Subcutaneous abdominal adipose tissue (tissue), 5 donors: ENCODE data around the gene CRTAC1.
A peak's percentile ranks its signal among the peaks of the same experiment; 100 is the strongest.
"Not testable (repeated sequence)": the region's sequence is repeated elsewhere in the genome, so short reads cannot be mapped to it uniquely, and the experiment has no call there.

Experiments used
- H3K27ac ChIP-seq: one replicate; pipeline ENCODE4 v1.7.0; 2013; ENCODE audit warnings: low read depth, mild to moderate bottlenecking, inconsistent platforms, low read length, moderate library complexity
- H3K27me3 ChIP-seq, 5 donors: one replicate each; pipeline ENCODE4 v1.7.0; 2013; ENCODE audit warnings: low read length in 5 of 5, inconsistent platforms in 1 of 5; ENCODE audit not compliant: control insufficient read depth in 5 of 5, insufficient read depth in 4 of 5
- H3K36me3 ChIP-seq, 5 donors: one replicate each; pipeline ENCODE4 v1.7.0; 2013; ENCODE audit warnings: low read length in 5 of 5; ENCODE audit not compliant: control insufficient read depth in 5 of 5, insufficient read depth in 5 of 5
- H3K4me1 ChIP-seq, 5 donors: one replicate each; pipeline ENCODE4 v1.7.0; 2013; ENCODE audit warnings: low read length in 5 of 5, mild to moderate bottlenecking in 3 of 5, moderate library complexity in 1 of 5; ENCODE audit not compliant: control insufficient read depth in 5 of 5, insufficient read depth in 5 of 5
- H3K4me3 ChIP-seq, 5 donors: one replicate each; pipeline ENCODE4 v1.7.0; 2013; ENCODE audit warnings: low read length in 5 of 5, low read depth in 1 of 5
- H3K9ac ChIP-seq, 5 donors: one replicate each; pipeline ENCODE4 v1.7.0; 2013; ENCODE audit warnings: low read length in 5 of 5, mild to moderate bottlenecking in 4 of 5, moderate library complexity in 3 of 5
- H3K9me3 ChIP-seq, 5 donors: one replicate each; pipeline ENCODE4 v1.7.0; 2013; ENCODE audit warnings: low read length in 5 of 5; ENCODE audit not compliant: control insufficient read depth in 5 of 5
- donor health status: healthy.
- donor health status: healthy.
- donor health status: healthy.
- donor health status: healthy.
- donor health status: healthy.

CRTAC1 gene

GRCh38 chr10:97854743-97855142, 175.7 kb downstream of the CRTAC1 start:
- Histone ChIP-seq H3K27me3 (peaks cover 3 to 31% (median 26%) of the 10 kb centered on the region in 5 donors), H3K9me3 (no peaks in the 10 kb centered on the region), H3K36me3 (no peaks in the 10 kb centered on the region), H3K27ac (no peak overlapping the region), H3K9ac (no peak overlapping the region), H3K4me3 (no peak overlapping the region), H3K4me1 (peaks cover 0 to 20% (median 10%) of the 10 kb centered on the region in 5 donors)

DNA sequence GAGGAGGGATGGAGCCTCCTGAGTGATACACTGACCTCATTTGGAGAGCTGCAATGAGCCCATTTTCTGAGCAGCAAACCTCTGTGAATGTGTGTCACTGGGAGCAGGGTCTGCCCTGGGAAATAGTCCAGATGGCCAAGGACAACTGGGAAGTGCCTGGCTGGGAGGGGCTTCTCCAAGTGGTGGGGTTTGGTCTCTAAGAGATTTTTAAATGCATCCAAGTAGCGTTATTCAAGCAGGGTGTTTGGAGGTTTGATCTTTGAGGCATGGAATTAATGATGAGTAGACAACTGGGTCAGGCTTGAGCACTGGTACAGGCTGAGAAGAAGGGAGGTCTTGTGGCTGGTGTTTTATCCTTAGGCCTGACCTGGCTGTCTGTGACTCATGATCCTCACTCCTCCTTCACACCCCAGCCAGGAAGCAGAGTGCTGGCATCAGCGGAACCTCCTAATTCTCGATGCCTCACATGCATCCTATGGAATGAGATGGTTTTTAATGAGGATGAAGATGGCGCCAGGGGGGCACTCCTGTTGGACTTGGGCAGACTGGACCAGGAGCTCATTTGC, 177.5 kb downstream of the CRTAC1 start:
- Histone ChIP-seq H3K4me3 (no peak overlapping the region), H3K27me3 (peaks cover 3 to 31% (median 26%) of the 10 kb centered on the region in 5 donors), H3K36me3 (no peaks in the 10 kb centered on the region), H3K9me3 (no peaks in the 10 kb centered on the region), H3K9ac (no peak overlapping the region), H3K27ac (no peak overlapping the region), H3K4me1 (peaks cover 0 to 13% (median 11%) of the 10 kb centered on the region in 5 donors)

DNA sequence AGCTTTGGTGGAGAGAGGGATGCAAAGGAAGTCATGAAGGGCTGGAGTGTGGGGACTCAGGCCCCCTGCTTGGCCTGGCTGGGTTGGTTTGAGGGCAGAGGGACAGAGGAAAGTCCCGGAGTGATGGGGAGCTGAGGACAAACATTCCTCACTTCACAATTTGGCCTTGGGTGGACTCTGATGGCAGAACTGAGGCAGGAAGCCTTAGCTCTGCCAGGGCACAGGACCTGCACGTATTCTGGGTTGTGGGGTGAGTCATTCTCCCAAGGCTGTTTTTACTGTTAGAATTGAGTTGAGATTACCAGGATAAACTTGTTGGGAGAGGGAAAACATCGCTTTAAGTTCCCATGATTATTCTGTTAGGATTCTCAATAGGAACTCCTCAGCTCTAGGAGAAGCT, 178.1 kb downstream of the CRTAC1 start:
- no peak overlapping the region for H3K4me3 ChIP-seq
- H3K9me3 ChIP-seq = no peaks in the 10 kb centered on the region
- peaks cover 3 to 31% (median 26%) of the 10 kb centered on the region in 5 donors for H3K27me3 ChIP-seq
- peaks cover 0 to 12% (median 8%) of the 10 kb centered on the region in 5 donors for H3K4me1 ChIP-seq
- no peaks in the 10 kb centered on the region for H3K36me3 ChIP-seq
- H3K27ac ChIP-seq = no peak overlapping the region
- no peak overlapping the region for H3K9ac ChIP-seq

DNA sequence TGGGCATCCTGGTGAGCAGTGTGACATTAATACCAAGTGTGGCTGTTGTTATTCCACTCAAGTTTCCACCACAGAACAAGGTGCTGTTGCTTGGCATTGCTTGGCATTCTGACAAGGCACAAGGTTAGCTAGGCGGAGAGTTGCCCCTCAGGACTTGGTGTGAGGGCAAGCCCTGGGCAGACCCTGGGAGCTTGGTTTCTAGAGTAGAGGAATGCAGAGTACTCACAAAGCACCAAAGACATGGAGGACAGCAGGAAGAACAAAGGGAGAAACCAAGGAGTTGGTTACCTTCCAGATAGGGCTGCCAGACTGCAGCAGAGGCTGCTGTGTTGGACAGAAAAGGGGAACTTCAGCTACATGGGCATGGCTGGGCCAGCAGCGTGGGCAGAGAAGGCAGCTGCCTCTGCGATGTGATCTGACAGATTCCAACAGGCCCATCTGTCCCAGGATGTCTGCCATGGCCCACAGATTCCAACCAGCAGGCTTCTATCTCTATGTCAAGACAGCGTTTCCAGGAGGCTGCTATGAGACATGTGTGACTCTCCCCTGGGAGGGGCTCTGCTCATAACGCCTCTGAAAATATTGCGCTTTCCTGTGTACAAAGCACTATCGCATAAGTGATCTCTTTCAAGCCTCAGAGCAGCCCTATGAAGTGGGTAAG, 178.9 kb downstream of the CRTAC1 start:
- H3K9me3 ChIP-seq = no peaks in the 10 kb centered on the region
- H3K27me3 ChIP-seq = peaks cover 3 to 31% (median 26%) of the 10 kb centered on the region in 5 donors
- H3K4me3 ChIP-seq = no peak overlapping the region
- peaks cover 0 to 12% (median 8%) of the 10 kb centered on the region in 5 donors for H3K4me1 ChIP-seq
- no peak overlapping the region for H3K27ac ChIP-seq
- H3K9ac ChIP-seq = no peak overlapping the region
- H3K36me3 ChIP-seq = no peaks in the 10 kb centered on the region

- H3K9ac ChIP-seq = no peak overlapping the region
- H3K9me3 ChIP-seq = no peaks in the 10 kb centered on the region
- H3K36me3 ChIP-seq = no peaks in the 10 kb centered on the region
- H3K4me1 ChIP-seq = peaks cover 0 to 12% (median 8%) of the 10 kb centered on the region in 5 donors
- peak overlapping the region in 4 of 5 donors; percentile 15 to 39 (median 29) for H3K4me3 ChIP-seq
- H3K27me3 ChIP-seq = peaks cover 3 to 31% (median 26%) of the 10 kb centered on the region in 5 donors
- no peak overlapping the region for H3K27ac ChIP-seq
Measured at GRCh38 chr10:97850446-97850845, 180.0 kb downstream of the CRTAC1 start.

GRCh38 chr10:97849687-97850402, 180.6 kb downstream of the CRTAC1 start, which contains the start of gene GOLGA7B:
GOLGA7B (plus strand) TSS chr10:97849843; CDS start chr10:97850304, 461 bp downstream.
- Histone ChIP-seq H3K4me1 (peaks cover 0 to 12% (median 8%) of the 10 kb centered on the region in 5 donors), H3K36me3 (no peaks in the 10 kb centered on the region), H3K9me3 (no peaks in the 10 kb centered on the region), H3K4me3 (peak within 1 kb of the TSS; percentile 15 to 59 (median 54)), H3K27ac (no peak within 1 kb of the TSS), H3K27me3 (peaks cover 3 to 32% (median 26%) of the 10 kb centered on the region in 5 donors), H3K9ac (no peak within 1 kb of the TSS)

DNA sequence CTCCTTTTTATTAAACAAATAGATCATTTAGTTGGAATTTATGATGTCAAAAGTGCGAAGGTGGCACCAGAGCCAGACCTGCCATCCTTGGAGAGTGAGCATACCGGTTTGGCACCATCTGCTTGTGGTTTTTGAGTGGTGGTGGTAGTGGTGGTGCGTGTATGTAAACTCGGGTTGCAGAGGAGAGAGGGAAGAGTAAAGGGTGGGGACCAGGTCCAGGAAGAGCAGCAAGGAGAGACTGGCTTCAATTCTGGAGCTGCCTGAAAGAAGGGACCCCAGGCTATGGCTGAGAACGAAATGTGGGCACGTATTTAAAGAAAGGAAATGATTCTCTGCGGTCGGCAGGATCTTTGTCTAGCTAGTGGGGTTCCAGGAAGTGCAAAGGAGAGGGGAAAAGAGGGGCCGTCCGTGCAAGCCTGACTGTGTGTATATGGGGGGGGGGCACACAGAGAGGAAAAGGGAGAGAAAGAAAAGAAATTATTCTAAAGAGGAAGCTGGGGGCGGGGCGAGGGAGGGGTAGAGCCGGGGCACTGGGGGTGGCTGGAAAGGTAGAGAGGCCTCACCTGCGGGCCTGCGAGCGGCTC, 181.2 kb downstream of the CRTAC1 start:
- no peak overlapping the region for H3K27ac ChIP-seq
- peak overlapping the region; percentile 15 to 59 (median 54) for H3K4me3 ChIP-seq
- H3K27me3 ChIP-seq = peaks cover 3 to 27% (median 26%) of the 10 kb centered on the region in 5 donors
- peaks cover 0 to 2% (median 0%) of the 10 kb centered on the region in 5 donors for H3K9me3 ChIP-seq
- no peaks in the 10 kb centered on the region for H3K36me3 ChIP-seq
- H3K4me1 ChIP-seq = peaks cover 0 to 12% (median 8%) of the 10 kb centered on the region in 5 donors
- no peak overlapping the region for H3K9ac ChIP-seq

- Histone ChIP-seq H3K27ac (no peak overlapping the region), H3K36me3 (no peaks in the 10 kb centered on the region), H3K4me1 (peaks cover 0 to 8% (median 6%) of the 10 kb centered on the region in 5 donors), H3K9me3 (peaks cover 0 to 4% (median 0%) of the 10 kb centered on the region in 5 donors), H3K9ac (no peak overlapping the region), H3K4me3 (no peak overlapping the region), H3K27me3 (peaks cover 0 to 3% (median 2%) of the 10 kb centered on the region in 5 donors)
Measured at GRCh38 chr10:97844678-97845077, 185.7 kb downstream of the CRTAC1 start.

DNA sequence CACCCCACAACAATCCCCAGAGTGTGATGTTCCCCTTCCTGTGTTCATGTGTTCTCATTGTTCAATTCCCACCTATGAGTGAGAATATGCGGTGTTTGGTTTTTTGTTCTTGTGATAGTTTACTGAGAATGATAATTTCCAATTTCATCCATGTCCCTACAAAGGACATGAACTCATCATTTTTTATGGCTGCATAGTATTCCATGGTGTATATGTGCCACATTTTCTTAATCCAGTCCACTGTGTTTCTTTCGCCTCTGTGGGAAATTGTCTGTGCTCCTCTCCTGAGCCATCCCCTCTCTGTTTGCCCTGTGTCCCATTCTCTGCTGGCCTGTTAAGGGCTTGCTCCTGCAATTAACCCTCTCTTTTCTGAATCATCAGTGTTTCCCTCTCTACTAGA, 186.4 kb downstream of the CRTAC1 start:
- H3K9ac ChIP-seq, H3K27me3 ChIP-seq, H3K27ac ChIP-seq, H3K4me1 ChIP-seq, H3K9me3 ChIP-seq, H3K4me3 ChIP-seq, H3K36me3 ChIP-seq: not testable (repeated sequence)
